HepG2 (cell line): ENCODE data around the gene SLC17A9. TPM values are rescaled to one million over a fixed set of nuclear protein-coding genes. Genes with fewer than 3 reads are reported as not detected.
A peak's percentile ranks its signal among the peaks of the same experiment; 100 is the strongest.

ENCODE experiments used
- CCAR2 ChIP-seq: fragments of 200-400 bp; formaldehyde crosslinking; optimal IDR thresholded peaks from 2 replicates; pipeline ENCODE3; 2018; ENCODE audit warnings: low read depth, mild to moderate bottlenecking, low read length, moderate library complexity
- KDM2A ChIP-seq: sonication (generic); formaldehyde crosslinking; IDR thresholded peaks from 2 replicates; pipeline ENCODE4 v1.4.0; 2020; ENCODE audit warnings: low read depth, missing genetic modification reagents, borderline replicate concordance
- MEIS1 ChIP-seq: sonication (generic); formaldehyde crosslinking; IDR thresholded peaks from 2 replicates; pipeline ENCODE4 v1.9.0; 2021; ENCODE audit warnings: mild to moderate bottlenecking, missing genetic modification reagents, moderate library complexity, borderline replicate concordance
- NFKB2 ChIP-seq: sonication (generic); formaldehyde crosslinking; IDR thresholded peaks from 2 replicates; pipeline ENCODE4 v1.4.0; 2020; ENCODE audit warnings: missing genetic modification reagents, borderline replicate concordance
- NRL ChIP-seq: sonication (generic); formaldehyde crosslinking; IDR thresholded peaks from 2 replicates; pipeline ENCODE4 v1.5.0; 2020; ENCODE audit warnings: missing genetic modification reagents, mild to moderate bottlenecking, moderate library complexity, borderline replicate concordance
- SYNCRIP ChIP-seq: fragments of 200-400 bp; formaldehyde crosslinking; IDR thresholded peaks from 2 replicates; pipeline ENCODE4 v1.6.1; 2018; ENCODE audit warnings: mild to moderate bottlenecking, low read depth, low read length; ENCODE audit not compliant: insufficient read depth
- ZNF3 ChIP-seq: IDR thresholded peaks from 2 replicates; pipeline ENCODE4 v1.7.0; 2017; ENCODE audit warnings: inconsistent platforms
- ZNF552 ChIP-seq: sonication (generic); formaldehyde crosslinking; IDR thresholded peaks from 2 replicates; pipeline ENCODE4 v1.9.0; 2022; ENCODE audit warnings: missing genetic modification reagents, mild to moderate bottlenecking, borderline replicate concordance
- polyA plus RNA-seq, 8 experiments: library from polyadenylated mRNA; depleted of rRNA in 3 of 8; stranded (reverse) in 7 of 8; unstranded in 1 of 8; fragments of >200 nt; fragmentation: Illumina TruSeq in 4 of 8; extraction: Trizol in 4 of 8; gene quantifications; 2 replicates each; pipeline versions ENCODE4 v1.2.1 to v1.2.3, GENCODE V29; 2011 to 2016; ENCODE audit warnings: low read depth in 4 of 8, missing spikeins in 1 of 8, mixed read lengths in 1 of 8; ENCODE audit not compliant: insufficient read depth in 1 of 8
- total RNA-seq, 5 experiments: library from RNA; depleted of rRNA; stranded (reverse); fragments of >200 nt; fragmentation: Illumina TruSeq; extraction: Trizol; gene quantifications; 2 replicates each; pipeline ENCODE4 v1.2.3, GENCODE V29; 2016; ENCODE audit warnings: low read depth in 1 of 5
- TF ChIP-seq, protein P1 (sequence below): sonication (generic); formaldehyde crosslinking; IDR thresholded peaks from 2 replicates; pipeline ENCODE4 v1.9.0; 2022; ENCODE audit warnings: low read depth, missing genetic modification reagents
- TF ChIP-seq, protein P2 (sequence below): IDR thresholded peaks from 2 replicates; pipeline ENCODE4 v1.6.1; 2016
- TF ChIP-seq, protein P3 (sequence below): sonication (generic); formaldehyde crosslinking; IDR thresholded peaks from 2 replicates; pipeline ENCODE4 v1.4.0; 2020; ENCODE audit warnings: missing genetic modification reagents, borderline replicate concordance
- TF ChIP-seq, protein P4 (sequence below): sonication (generic); formaldehyde crosslinking; IDR thresholded peaks from 2 replicates; pipeline ENCODE4 v1.5.0; 2020; ENCODE audit warnings: mild to moderate bottlenecking, missing genetic modification reagents
- TF ChIP-seq, protein P5 (sequence below): sonication (generic); formaldehyde crosslinking; IDR thresholded peaks from 2 replicates; pipeline ENCODE4 v1.4.0; 2020; ENCODE audit warnings: missing genetic modification reagents, borderline replicate concordance
- TF ChIP-seq, protein P6 (sequence below): sonication (generic); formaldehyde crosslinking; conservative IDR thresholded peaks from 2 replicates; pipeline ENCODE4 v1.8.0; 2022; ENCODE audit warnings: missing genetic modification reagents

The SLC17A9 gene
- total and polyA plus RNA-seq, 2 of the 13 experiments (the other 11 are each of a cell fraction or from before 2014, with no cell fraction given): 110 to 191 TPM

DNA sequence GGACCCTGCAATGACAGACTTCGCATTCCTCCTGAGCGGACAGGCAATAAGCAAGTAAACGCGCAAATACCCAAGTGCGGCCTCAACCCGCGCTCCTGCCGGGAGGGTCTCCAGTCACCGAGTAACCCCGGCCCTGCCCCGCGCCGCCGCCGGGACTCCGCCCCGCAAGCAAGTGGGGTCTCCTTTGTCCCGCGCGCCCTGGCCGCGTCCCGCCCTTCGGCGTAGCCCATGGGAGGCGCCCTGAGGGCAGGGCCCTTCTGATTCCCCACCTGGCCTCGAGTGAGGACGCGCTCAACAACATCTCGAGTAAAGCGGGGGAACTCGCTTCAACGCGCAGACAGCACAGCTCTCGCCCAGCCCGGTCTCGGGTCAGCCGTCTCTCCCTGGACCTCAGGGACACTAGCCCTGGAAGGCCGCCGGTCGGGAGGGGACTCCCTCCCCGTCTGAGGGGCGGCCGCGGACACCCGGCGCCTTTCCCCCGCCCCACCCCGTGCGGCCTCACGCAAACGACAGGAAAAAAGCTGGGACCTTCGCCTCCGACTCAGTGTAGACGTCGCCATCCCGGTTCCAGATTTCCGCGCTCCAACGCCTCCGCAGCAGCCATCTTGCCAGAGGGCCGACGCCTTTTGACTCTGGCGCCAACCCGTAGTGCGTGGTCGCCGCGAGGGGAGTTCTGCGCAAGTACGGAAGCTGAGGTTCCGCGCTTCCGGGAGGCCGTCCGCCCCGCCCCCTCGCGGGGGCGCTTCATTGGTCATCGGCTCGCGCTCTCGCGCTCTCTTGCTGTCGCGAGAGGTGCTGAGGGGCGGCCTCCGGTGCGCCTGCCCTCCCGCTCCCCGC, 15.0 kb upstream of the SLC17A9 start (continued):
- TF ChIP-seq, protein P1, sequence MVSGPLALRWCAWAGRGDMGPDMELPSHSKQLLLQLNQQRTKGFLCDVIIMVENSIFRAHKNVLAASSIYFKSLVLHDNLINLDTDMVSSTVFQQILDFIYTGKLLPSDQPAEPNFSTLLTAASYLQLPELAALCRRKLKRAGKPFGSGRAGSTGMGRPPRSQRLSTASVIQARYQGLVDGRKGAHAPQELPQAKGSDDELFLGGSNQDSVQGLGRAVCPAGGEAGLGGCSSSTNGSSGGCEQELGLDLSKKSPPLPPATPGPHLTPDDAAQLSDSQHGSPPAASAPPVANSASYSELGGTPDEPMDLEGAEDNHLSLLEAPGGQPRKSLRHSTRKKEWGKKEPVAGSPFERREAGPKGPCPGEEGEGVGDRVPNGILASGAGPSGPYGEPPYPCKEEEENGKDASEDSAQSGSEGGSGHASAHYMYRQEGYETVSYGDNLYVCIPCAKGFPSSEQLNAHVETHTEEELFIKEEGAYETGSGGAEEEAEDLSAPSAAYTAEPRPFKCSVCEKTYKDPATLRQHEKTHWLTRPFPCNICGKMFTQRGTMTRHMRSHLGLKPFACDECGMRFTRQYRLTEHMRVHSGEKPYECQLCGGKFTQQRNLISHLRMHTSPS (CRISPR knock-in tag): peak; percentile 86
- TF ChIP-seq, protein P2, sequence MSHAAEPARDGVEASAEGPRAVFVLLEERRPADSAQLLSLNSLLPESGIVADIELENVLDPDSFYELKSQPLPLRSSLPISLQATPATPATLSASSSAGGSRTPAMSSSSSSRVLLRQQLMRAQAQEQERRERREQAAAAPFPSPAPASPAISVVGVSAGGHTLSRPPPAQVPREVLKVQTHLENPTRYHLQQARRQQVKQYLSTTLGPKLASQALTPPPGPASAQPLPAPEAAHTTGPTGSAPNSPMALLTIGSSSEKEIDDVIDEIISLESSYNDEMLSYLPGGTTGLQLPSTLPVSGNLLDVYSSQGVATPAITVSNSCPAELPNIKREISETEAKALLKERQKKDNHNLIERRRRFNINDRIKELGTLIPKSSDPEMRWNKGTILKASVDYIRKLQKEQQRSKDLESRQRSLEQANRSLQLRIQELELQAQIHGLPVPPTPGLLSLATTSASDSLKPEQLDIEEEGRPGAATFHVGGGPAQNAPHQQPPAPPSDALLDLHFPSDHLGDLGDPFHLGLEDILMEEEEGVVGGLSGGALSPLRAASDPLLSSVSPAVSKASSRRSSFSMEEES (CRISPR knock-in tag): peak; percentile 84; the same call in 1 of the 2 replicates
- TF ChIP-seq, protein P3, sequence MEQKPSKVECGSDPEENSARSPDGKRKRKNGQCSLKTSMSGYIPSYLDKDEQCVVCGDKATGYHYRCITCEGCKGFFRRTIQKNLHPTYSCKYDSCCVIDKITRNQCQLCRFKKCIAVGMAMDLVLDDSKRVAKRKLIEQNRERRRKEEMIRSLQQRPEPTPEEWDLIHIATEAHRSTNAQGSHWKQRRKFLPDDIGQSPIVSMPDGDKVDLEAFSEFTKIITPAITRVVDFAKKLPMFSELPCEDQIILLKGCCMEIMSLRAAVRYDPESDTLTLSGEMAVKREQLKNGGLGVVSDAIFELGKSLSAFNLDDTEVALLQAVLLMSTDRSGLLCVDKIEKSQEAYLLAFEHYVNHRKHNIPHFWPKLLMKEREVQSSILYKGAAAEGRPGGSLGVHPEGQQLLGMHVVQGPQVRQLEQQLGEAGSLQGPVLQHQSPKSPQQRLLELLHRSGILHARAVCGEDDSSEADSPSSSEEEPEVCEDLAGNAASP (CRISPR knock-in tag): peak; percentile 83
- peak; percentile 93 for TF ChIP-seq MEIS1
- TF ChIP-seq ZNF3 (CRISPR knock-in tag): peak; percentile 34; the same call in 1 of the 2 replicates
- no peak for TF ChIP-seq SYNCRIP
- peak; percentile 99 for TF ChIP-seq NRL (CRISPR knock-in tag)
- TF ChIP-seq, protein P4, sequence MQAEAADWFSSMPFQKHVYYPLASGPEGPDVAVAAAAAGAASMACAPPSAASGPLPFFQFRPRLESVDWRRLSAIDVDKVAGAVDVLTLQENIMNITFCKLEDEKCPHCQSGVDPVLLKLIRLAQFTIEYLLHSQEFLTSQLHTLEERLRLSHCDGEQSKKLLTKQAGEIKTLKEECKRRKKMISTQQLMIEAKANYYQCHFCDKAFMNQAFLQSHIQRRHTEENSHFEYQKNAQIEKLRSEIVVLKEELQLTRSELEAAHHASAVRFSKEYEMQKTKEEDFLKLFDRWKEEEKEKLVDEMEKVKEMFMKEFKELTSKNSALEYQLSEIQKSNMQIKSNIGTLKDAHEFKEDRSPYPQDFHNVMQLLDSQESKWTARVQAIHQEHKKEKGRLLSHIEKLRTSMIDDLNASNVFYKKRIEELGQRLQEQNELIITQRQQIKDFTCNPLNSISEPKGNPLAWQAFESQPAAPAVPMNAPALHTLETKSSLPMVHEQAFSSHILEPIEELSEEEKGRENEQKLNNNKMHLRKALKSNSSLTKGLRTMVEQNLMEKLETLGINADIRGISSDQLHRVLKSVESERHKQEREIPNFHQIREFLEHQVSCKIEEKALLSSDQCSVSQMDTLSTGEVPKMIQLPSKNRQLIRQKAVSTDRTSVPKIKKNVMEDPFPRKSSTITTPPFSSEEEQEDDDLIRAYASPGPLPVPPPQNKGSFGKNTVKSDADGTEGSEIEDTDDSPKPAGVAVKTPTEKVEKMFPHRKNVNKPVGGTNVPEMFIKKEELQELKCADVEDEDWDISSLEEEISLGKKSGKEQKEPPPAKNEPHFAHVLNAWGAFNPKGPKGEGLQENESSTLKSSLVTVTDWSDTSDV: peak; percentile 99; the same call in 1 of the 2 replicates
- peak; percentile 98 for TF ChIP-seq KDM2A (CRISPR knock-in tag)
- peak; percentile 96; the same call in 1 of the 2 replicates for TF ChIP-seq NFKB2 (CRISPR knock-in tag)
- TF ChIP-seq, protein P5, sequence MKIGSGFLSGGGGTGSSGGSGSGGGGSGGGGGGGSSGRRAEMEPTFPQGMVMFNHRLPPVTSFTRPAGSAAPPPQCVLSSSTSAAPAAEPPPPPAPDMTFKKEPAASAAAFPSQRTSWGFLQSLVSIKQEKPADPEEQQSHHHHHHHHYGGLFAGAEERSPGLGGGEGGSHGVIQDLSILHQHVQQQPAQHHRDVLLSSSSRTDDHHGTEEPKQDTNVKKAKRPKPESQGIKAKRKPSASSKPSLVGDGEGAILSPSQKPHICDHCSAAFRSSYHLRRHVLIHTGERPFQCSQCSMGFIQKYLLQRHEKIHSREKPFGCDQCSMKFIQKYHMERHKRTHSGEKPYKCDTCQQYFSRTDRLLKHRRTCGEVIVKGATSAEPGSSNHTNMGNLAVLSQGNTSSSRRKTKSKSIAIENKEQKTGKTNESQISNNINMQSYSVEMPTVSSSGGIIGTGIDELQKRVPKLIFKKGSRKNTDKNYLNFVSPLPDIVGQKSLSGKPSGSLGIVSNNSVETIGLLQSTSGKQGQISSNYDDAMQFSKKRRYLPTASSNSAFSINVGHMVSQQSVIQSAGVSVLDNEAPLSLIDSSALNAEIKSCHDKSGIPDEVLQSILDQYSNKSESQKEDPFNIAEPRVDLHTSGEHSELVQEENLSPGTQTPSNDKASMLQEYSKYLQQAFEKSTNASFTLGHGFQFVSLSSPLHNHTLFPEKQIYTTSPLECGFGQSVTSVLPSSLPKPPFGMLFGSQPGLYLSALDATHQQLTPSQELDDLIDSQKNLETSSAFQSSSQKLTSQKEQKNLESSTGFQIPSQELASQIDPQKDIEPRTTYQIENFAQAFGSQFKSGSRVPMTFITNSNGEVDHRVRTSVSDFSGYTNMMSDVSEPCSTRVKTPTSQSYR (CRISPR knock-in tag): peak; percentile 67; the same call in 1 of the 2 replicates
- peak; percentile 93; the same call in 1 of the 2 replicates for TF ChIP-seq ZNF552
- TF ChIP-seq, protein P6, sequence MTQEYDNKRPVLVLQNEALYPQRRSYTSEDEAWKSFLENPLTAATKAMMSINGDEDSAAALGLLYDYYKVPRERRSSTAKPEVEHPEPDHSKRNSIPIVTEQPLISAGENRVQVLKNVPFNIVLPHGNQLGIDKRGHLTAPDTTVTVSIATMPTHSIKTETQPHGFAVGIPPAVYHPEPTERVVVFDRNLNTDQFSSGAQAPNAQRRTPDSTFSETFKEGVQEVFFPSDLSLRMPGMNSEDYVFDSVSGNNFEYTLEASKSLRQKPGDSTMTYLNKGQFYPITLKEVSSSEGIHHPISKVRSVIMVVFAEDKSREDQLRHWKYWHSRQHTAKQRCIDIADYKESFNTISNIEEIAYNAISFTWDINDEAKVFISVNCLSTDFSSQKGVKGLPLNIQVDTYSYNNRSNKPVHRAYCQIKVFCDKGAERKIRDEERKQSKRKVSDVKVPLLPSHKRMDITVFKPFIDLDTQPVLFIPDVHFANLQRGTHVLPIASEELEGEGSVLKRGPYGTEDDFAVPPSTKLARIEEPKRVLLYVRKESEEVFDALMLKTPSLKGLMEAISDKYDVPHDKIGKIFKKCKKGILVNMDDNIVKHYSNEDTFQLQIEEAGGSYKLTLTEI (CRISPR knock-in tag): no peak; the same call in 1 of the 2 replicates
- TF ChIP-seq CCAR2: no peak
